Stomach (tissue), 4 donors: Measurements from ENCODE around the gene LRRC7.

Experiments used
- EP300 ChIP-seq: sonication (generic); formaldehyde crosslinking; IDR thresholded peaks from one replicate; pipeline ENCODE4 v1.6.1; 2017; ENCODE audit warnings: antibody characterized with exemption
- POLR2AphosphoS5 ChIP-seq, 3 donors: sonication (generic); formaldehyde crosslinking; IDR thresholded peaks; one replicate each; pipeline ENCODE4 v1.6.1; 2016; ENCODE audit warnings: antibody characterized with exemption in 3 of 3
- TF ChIP-seq, protein P1 (sequence below), 7 experiments: fragments of 450-650 bp in 4 of 7; fragments of 200-600 bp in 3 of 7; sonication (generic) in 3 of 7; IDR thresholded peaks; one replicate each; pipeline ENCODE4 v1.5.1; 2016 to 2019; ENCODE audit warnings: antibody characterized with exemption in 7 of 7, control low read depth in 2 of 7, mild to moderate bottlenecking in 1 of 7

DNA sequence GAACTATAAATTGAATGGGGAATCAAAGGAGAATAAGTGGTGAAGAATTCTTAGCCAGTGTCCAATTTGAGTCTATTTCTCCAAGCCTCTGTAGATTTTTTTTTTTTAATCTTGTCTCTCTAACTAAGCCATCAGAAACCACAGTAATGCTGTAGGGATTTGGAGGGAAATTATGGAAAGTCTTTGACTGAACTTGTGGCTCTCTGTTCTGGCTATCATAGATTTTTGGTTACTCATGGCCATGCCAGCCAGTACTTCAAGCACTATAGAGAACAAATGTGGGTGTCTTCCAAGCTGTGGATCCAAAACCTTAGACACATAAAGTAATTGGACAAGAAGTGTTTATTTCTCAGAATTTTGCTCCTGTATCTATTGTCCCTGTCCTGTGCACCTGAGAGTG, 489.8 kb downstream of the LRRC7 start:
- TF ChIP-seq POLR2AphosphoS5 (IDR thresholded peaks at IDR 0.05), result no peak
- TF ChIP-seq, protein P1, sequence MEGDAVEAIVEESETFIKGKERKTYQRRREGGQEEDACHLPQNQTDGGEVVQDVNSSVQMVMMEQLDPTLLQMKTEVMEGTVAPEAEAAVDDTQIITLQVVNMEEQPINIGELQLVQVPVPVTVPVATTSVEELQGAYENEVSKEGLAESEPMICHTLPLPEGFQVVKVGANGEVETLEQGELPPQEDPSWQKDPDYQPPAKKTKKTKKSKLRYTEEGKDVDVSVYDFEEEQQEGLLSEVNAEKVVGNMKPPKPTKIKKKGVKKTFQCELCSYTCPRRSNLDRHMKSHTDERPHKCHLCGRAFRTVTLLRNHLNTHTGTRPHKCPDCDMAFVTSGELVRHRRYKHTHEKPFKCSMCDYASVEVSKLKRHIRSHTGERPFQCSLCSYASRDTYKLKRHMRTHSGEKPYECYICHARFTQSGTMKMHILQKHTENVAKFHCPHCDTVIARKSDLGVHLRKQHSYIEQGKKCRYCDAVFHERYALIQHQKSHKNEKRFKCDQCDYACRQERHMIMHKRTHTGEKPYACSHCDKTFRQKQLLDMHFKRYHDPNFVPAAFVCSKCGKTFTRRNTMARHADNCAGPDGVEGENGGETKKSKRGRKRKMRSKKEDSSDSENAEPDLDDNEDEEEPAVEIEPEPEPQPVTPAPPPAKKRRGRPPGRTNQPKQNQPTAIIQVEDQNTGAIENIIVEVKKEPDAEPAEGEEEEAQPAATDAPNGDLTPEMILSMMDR (IDR thresholded peaks at IDR 0.05), result no peak
- TF ChIP-seq EP300, result no peak
